Astrocyte of the hippocampus (primary cell): ENCODE data around the gene PNMA3.
"Not testable (repeated sequence)": the region's sequence is repeated elsewhere in the genome, so short reads cannot be mapped to it uniquely, and the experiment has no call there.

Experiments
- DNase-seq: peaks from one replicate; pipeline ENCODE4 v3.0.0; 2011; ENCODE audit warnings: low read depth, low spot score

PNMA3 gene

GRCh38 chrX:153055871-153056749, at the start of gene PNMA3:
TSS of gene PNMA3 (plus strand) at chrX:153056470. CDS start at chrX:153057056, 586 bp downstream.
- DNase-seq = peak; percentile 22

GRCh38 chrX:153017174-153017573, 39.1 kb upstream of the PNMA3 start:
- not testable (repeated sequence) for DNase-seq

- no peak for DNase-seq
These were observed 37.1 kb upstream of the PNMA3 start for GRCh38 chrX:153019166-153019565.

- not testable (repeated sequence) for DNase-seq
These were observed 29.8 kb upstream of the PNMA3 start for GRCh38 chrX:153026501-153026900.

GRCh38 chrX:153028487-153028886, 27.8 kb upstream of the PNMA3 start:
- not testable (repeated sequence) for DNase-seq

- DNase-seq = no peak
These were observed 27.1 kb upstream of the PNMA3 start for GRCh38 chrX:153029162-153029561.

GRCh38 chrX:153029875-153030274, 26.4 kb upstream of the PNMA3 start:
- DNase-seq = no peak

GRCh38 chrX:153030801-153031200, 25.5 kb upstream of the PNMA3 start:
- DNase-seq = no peak

GRCh38 chrX:153032397-153033118, 23.7 kb upstream of the PNMA3 start:
- peak; percentile 70 for DNase-seq

GRCh38 chrX:153049093-153049492, 7.2 kb upstream of the PNMA3 start:
- DNase-seq = no peak

GRCh38 chrX:153052534-153052933, 3.7 kb upstream of the PNMA3 start:
- DNase-seq = no peak

GRCh38 chrX:153057281-153057680, 1.0 kb downstream of the PNMA3 start:
- no peak for DNase-seq

GRCh38 chrX:153059191-153060094, 3.2 kb downstream of the PNMA3 start:
- DNase-seq = no peak

- no peak for DNase-seq
These were observed 3.8 kb downstream of the PNMA3 start for GRCh38 chrX:153060095-153060445.

GRCh38 chrX:153061732-153062131, 5.5 kb downstream of the PNMA3 start:
- peak; percentile 33 for DNase-seq

- no peak for DNase-seq
These were observed 7.0 kb downstream of the PNMA3 start for GRCh38 chrX:153063315-153063714.

GRCh38 chrX:153064061-153064460, 7.8 kb downstream of the PNMA3 start:
- DNase-seq = no peak

GRCh38 chrX:153065389-153065788, 9.1 kb downstream of the PNMA3 start:
- DNase-seq = no peak

- DNase-seq = not testable (repeated sequence)
These were observed 10.1 kb downstream of the PNMA3 start for GRCh38 chrX:153066402-153066801.

GRCh38 chrX:153071909-153072583, 15.8 kb downstream of the PNMA3 start, which contains the start of gene PNMA6A:
TSS of gene PNMA6A (plus strand) at chrX:153072454. CDS start at chrX:153073063, 609 bp downstream.
- DNase-seq = not testable (repeated sequence)

GRCh38 chrX:153073331-153073730, 17.1 kb downstream of the PNMA3 start:
- not testable (repeated sequence) for DNase-seq
